IMR-90 (cell line): Measurements from ENCODE around the gene DSG3.

Experiments
- BHLHE40 ChIP-seq: fragments of 150-350 bp; IDR thresholded peaks from 2 replicates; pipeline ENCODE4 v1.6.1; 2016; ENCODE audit warnings: mild to moderate bottlenecking, low read depth, low read length
- CEBPB ChIP-seq: IDR thresholded peaks from 2 replicates; pipeline ENCODE4 v1.6.1; 2012; ENCODE audit warnings: low read depth, low read length, improper control_type of control experiment
- MAFK ChIP-seq: IDR thresholded peaks from 2 replicates; pipeline ENCODE4 v1.6.1; 2012; ENCODE audit warnings: low read depth, low read length, improper control_type of control experiment
- MXI1 ChIP-seq: IDR thresholded peaks from 2 replicates; pipeline ENCODE4 v1.6.1; 2012; ENCODE audit warnings: low read depth, mild to moderate bottlenecking, low read length, moderate library complexity, borderline replicate concordance
- POLR2A ChIP-seq: IDR thresholded peaks from 2 replicates; pipeline ENCODE4 v1.6.1; 2012; ENCODE audit warnings: mild to moderate bottlenecking, low read depth, low read length
- RAD21 ChIP-seq: IDR thresholded peaks from 2 replicates; pipeline ENCODE4 v1.6.1; 2012; ENCODE audit warnings: low read length, improper control_type of control experiment
- RCOR1 ChIP-seq: IDR thresholded peaks from 2 replicates; pipeline ENCODE4 v1.6.1; 2012; ENCODE audit warnings: mild to moderate bottlenecking, low read length, improper control_type of control experiment; ENCODE audit not compliant: insufficient replicate concordance
- RFX5 ChIP-seq: IDR thresholded peaks from 2 replicates; pipeline ENCODE4 v1.8.0; 2012; ENCODE audit warnings: low read depth, mild to moderate bottlenecking, low read length, moderate library complexity
- SMC3 ChIP-seq: fragments of 150-350 bp; IDR thresholded peaks from 2 replicates; pipeline ENCODE4 v1.6.1; 2016; ENCODE audit warnings: low read depth, mild to moderate bottlenecking, antibody characterized with exemption, low read length, moderate library complexity
- TF ChIP-seq, protein P1 (sequence below): conservative IDR thresholded peaks from 2 replicates; pipeline ENCODE4 v1.5.1; 2012; ENCODE audit warnings: mild to moderate bottlenecking, low read depth, low read length, improper control_type of control experiment
- TF ChIP-seq, protein P2 (sequence below): fragments of 150-350 bp; IDR thresholded peaks from 2 replicates; pipeline ENCODE4 v1.6.1; 2017; ENCODE audit warnings: mild to moderate bottlenecking, antibody characterized with exemption, low read length, low read depth
- TF ChIP-seq, protein P3 (sequence below): fragments of 150-350 bp; IDR thresholded peaks from 2 replicates; pipeline ENCODE4 v1.6.1; 2016; ENCODE audit warnings: low read depth, mild to moderate bottlenecking, low read length, moderate library complexity, borderline replicate concordance

DNA sequence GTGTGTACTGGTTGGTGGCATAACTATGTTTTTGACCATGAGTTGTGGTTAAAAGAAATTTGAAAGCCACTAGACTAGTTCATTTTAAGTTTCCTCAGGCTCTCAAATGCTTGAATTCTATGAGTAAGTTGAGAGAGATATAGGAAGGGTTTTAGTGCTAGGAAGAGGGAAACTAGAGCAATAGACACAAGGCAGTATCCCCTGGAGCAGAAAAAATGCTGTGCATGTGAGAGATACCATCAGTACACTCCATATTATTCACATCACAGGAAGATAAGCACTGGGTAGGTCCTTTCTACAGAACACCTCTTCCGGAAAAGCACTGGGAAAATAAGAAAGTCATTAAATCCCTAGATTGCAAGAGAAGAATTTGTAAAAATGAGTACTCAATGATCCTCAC is 19.3 kb upstream of the DSG3 start:
- TF ChIP-seq, protein P1, sequence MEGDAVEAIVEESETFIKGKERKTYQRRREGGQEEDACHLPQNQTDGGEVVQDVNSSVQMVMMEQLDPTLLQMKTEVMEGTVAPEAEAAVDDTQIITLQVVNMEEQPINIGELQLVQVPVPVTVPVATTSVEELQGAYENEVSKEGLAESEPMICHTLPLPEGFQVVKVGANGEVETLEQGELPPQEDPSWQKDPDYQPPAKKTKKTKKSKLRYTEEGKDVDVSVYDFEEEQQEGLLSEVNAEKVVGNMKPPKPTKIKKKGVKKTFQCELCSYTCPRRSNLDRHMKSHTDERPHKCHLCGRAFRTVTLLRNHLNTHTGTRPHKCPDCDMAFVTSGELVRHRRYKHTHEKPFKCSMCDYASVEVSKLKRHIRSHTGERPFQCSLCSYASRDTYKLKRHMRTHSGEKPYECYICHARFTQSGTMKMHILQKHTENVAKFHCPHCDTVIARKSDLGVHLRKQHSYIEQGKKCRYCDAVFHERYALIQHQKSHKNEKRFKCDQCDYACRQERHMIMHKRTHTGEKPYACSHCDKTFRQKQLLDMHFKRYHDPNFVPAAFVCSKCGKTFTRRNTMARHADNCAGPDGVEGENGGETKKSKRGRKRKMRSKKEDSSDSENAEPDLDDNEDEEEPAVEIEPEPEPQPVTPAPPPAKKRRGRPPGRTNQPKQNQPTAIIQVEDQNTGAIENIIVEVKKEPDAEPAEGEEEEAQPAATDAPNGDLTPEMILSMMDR: no peak
- no peak for TF ChIP-seq POLR2A
- TF ChIP-seq SMC3: no peak
- TF ChIP-seq, protein P2, sequence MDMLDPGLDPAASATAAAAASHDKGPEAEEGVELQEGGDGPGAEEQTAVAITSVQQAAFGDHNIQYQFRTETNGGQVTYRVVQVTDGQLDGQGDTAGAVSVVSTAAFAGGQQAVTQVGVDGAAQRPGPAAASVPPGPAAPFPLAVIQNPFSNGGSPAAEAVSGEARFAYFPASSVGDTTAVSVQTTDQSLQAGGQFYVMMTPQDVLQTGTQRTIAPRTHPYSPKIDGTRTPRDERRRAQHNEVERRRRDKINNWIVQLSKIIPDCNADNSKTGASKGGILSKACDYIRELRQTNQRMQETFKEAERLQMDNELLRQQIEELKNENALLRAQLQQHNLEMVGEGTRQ: no peak
- no peak for TF ChIP-seq BHLHE40
- TF ChIP-seq CEBPB: no peak
- TF ChIP-seq MXI1: no peak
- TF ChIP-seq RAD21: no peak
- no peak for TF ChIP-seq RFX5
- TF ChIP-seq, protein P3, sequence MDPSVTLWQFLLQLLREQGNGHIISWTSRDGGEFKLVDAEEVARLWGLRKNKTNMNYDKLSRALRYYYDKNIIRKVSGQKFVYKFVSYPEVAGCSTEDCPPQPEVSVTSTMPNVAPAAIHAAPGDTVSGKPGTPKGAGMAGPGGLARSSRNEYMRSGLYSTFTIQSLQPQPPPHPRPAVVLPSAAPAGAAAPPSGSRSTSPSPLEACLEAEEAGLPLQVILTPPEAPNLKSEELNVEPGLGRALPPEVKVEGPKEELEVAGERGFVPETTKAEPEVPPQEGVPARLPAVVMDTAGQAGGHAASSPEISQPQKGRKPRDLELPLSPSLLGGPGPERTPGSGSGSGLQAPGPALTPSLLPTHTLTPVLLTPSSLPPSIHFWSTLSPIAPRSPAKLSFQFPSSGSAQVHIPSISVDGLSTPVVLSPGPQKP: no peak
- no peak for TF ChIP-seq MAFK
- TF ChIP-seq RCOR1: no peak
